Psoas muscle (tissue), 8 donors: ENCODE measurements around the gene C5orf46. TPM values are rescaled to one million over a fixed set of nuclear protein-coding genes. Genes with fewer than 3 reads are reported as not detected.

Source experiments
- ATAC-seq, 4 donors: fragments of 200-7000 bp; cut with Tn5 transposase; one replicate each; pipeline ENCODE4 v1.9.1; 2020; ENCODE audit warnings: moderate library complexity in 3 of 4, mild to moderate bottlenecking in 2 of 4
- DNase-seq, 2 donors: peaks; one replicate each; pipeline ENCODE4 v3.0.0-alpha.2; 2020
- H3K27ac ChIP-seq: fragments of 200-600 bp; one replicate; pipeline ENCODE4 v1.8.0; 2022
- H3K27me3 ChIP-seq, 3 donors: fragments of 200-600 bp in 1 of 3; one replicate each; pipeline versions ENCODE4 v1.6.1 to v1.8.0; 2013 to 2022; ENCODE audit warnings: low read length in 2 of 3, mild to moderate bottlenecking in 2 of 3, moderate library complexity in 1 of 3; ENCODE audit not compliant: insufficient read depth in 3 of 3
- H3K36me3 ChIP-seq, 2 donors: fragments of 200-600 bp in 1 of 2; one replicate each; pipeline versions ENCODE4 v1.6.1 to v1.8.0; 2013 to 2022; ENCODE audit warnings: low read depth in 1 of 2, mild to moderate bottlenecking in 1 of 2, moderate library complexity in 1 of 2; ENCODE audit not compliant: insufficient read depth in 1 of 2
- H3K4me1 ChIP-seq: fragments of 200-600 bp; one replicate; pipeline ENCODE4 v1.8.0; 2022
- H3K4me3 ChIP-seq: fragments of 200-600 bp; one replicate; pipeline ENCODE4 v1.8.0; 2022; ENCODE audit warnings: mild to moderate bottlenecking
- H3K9me3 ChIP-seq: fragments of 200-600 bp; one replicate; pipeline ENCODE4 v1.8.0; 2022
- CTCF ChIP-seq: fragments of 200-600 bp; IDR thresholded peaks from one replicate; pipeline ENCODE4 v1.8.0; 2022; ENCODE audit warnings: antibody characterized with exemption
- WGBS, 3 donors: extraction: QIAGEN DNeasy Blood & Tissue Kit; methylation state at CpG; one replicate each; pipeline versions ENCODE4 v1.1.6 to v1.1.7; 2013; 5-methylcytosine and 5-hydroxymethylcytosine counted together
- intact Hi-C, 2 donors: fragments of 100-400 bp; cut with DNase I; formaldehyde crosslinking; loops; one replicate each; pipeline versions ENCODE4 v1.11.0 to v1.14.2; 2022
- polyA plus RNA-seq, 3 donors: library from polyadenylated mRNA; stranded (reverse); fragments of 200-250 nt; gene quantifications; one replicate each; pipeline ENCODE4 v1.2.3, GENCODE V29; 2013
- total RNA-seq, 4 donors: library from RNA; stranded (reverse); fragmentation: NEBNext Ultra II Directional in 2 of 4; extraction: Animal tissue kit (Norgen Biotek cat#: 25700) in 2 of 4; gene quantifications; one replicate each; pipeline versions ENCODE4 v1.2.1 to v1.2.4, GENCODE V29; 2021 to 2023
- donor health status: healthy with polysubstance abuse.
- donor health status: DM: no; HTN: no; CAD: no; lungs with moderate emphysema.
- donor health status: Bipolar disorder and iron deficiency.
- donor health status: healthy.
- donor health status: DM: yes; HTN: yes; CAD: no.
- donor health status: DM: no; HTN: no; CAD: no.
- donor health status: DM: no; HTN: no; CAD: no.
- donor health status: DM: yes; HTN: yes; CAD: no.

Gene C5orf46
- total and polyA plus RNA-seq, 7 donors = not detected

GRCh38 chr5:147854894-147855773 is 51.2 kb downstream of the C5orf46 start:
- ATAC-seq = no peak
- WGBS, 3 donors = 55 to 62% (median 59%) methylated on average over 11 of the region's 11 CpGs

GRCh38 chr5:147854331-147854730 is 52.0 kb downstream of the C5orf46 start:
- H3K4me1 ChIP-seq = no peaks in the 10 kb centered on the region
- H3K27ac ChIP-seq = no peak overlapping the region
- H3K9me3 ChIP-seq = no peaks in the 10 kb centered on the region
- whole genome bisulfite sequencing, 3 donors = 68 to 74% (median 73%) methylated on average over 3 of the region's 3 CpGs
- no peak for TF ChIP-seq CTCF
- DNase-seq = no peak
- H3K36me3 ChIP-seq = no peaks in the 10 kb centered on the region
- no peak overlapping the region for H3K4me3 ChIP-seq
- intact Hi-C loops = loop anchor here in 1 of 2 donors (10.0 kb wide), 1 partner anchor 80 kb away; no protein-coding TSS in a partner anchor
- no peak for ATAC-seq
- H3K27me3 ChIP-seq = no peaks in the 10 kb centered on the region

More at GRCh38 chr5:147854894-147855773, 51.2 kb downstream of the C5orf46 start:
- no peak for TF ChIP-seq CTCF
- Histone ChIP-seq H3K27ac (no peak overlapping the region), H3K4me1 (no peaks in the 10 kb centered on the region), H3K36me3 (no peaks in the 10 kb centered on the region), H3K27me3 (no peaks in the 10 kb centered on the region), H3K4me3 (no peak overlapping the region), H3K9me3 (no peaks in the 10 kb centered on the region)
- intact Hi-C loops = loop anchor here in 1 of 2 donors (10.0 kb wide), 1 partner anchor 80 kb away; no protein-coding TSS in a partner anchor
- DNase-seq = no peak

- Histone ChIP-seq H3K27me3 (no peaks in the 10 kb centered on the region), H3K36me3 (no peaks in the 10 kb centered on the region), H3K4me3 (no peak overlapping the region), H3K4me1 (no peaks in the 10 kb centered on the region), H3K27ac (no peak overlapping the region), H3K9me3 (no peaks in the 10 kb centered on the region)
- TF ChIP-seq CTCF = no peak
- intact Hi-C loops = loop anchor here in 1 of 2 donors (10.0 kb wide), 1 partner anchor 81 kb away; no protein-coding TSS in a partner anchor
- ATAC-seq (no peak), DNase-seq (no peak)
- WGBS, 3 donors = 64 to 72% (median 69%) methylated on average over 3 of the region's 3 CpGs
Observed at GRCh38 chr5:147853372-147853987, 52.9 kb downstream of the C5orf46 start.

GRCh38 chr5:147852365-147852764 is 54.0 kb downstream of the C5orf46 start:
- Histone ChIP-seq H3K9me3 (no peaks in the 10 kb centered on the region), H3K36me3 (no peaks in the 10 kb centered on the region), H3K4me1 (no peaks in the 10 kb centered on the region), H3K27ac (no peak overlapping the region), H3K4me3 (no peak overlapping the region), H3K27me3 (no peaks in the 10 kb centered on the region)
- no peak for TF ChIP-seq CTCF
- intact Hi-C loops = loop anchor here in 1 of 2 donors (10.0 kb wide), 1 partner anchor 82 kb away; no protein-coding TSS in a partner anchor
- no peak for DNase-seq
- WGBS, 3 donors = 52 to 66% (median 59%) methylated on average over 3 of the region's 3 CpGs
- ATAC-seq = no peak
